NCI-H2227 (cell line): ENCODE measurements around the gene RIF1.

Source experiments
- DNase-seq: peaks from one replicate; lab custom pipeline; 2025; ENCODE audit not compliant: unreplicated experiment; lab: John Stamatoyannopoulos, UW

The RIF1 gene

DNA sequence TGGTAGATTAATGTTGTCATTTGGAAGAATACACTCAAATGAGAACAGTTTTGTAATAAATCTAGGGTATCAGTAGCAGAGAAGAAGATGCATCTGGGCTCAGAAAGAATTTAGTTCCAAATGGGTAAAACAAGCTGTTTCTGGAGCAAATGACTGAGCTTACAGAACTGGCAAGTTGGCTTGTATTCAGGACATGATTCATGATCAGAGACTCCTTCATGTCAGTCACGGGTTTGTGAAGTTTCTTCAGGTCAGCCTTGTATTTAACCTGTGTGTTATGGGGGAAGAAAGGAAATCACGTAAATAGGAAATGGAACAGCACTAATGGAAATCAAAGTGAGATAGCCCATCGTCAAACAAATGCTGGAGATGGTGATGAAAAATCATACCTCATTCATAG lies 109.1 kb downstream of the RIF1 start:
- DNase-seq: no peak

- no peak for DNase-seq
Measured at GRCh38 chr2:151520976-151521375, 111.3 kb downstream of the RIF1 start.

GRCh38 chr2:151522556-151522955 lies 112.9 kb downstream of the RIF1 start:
- DNase-seq: no peak

DNA sequence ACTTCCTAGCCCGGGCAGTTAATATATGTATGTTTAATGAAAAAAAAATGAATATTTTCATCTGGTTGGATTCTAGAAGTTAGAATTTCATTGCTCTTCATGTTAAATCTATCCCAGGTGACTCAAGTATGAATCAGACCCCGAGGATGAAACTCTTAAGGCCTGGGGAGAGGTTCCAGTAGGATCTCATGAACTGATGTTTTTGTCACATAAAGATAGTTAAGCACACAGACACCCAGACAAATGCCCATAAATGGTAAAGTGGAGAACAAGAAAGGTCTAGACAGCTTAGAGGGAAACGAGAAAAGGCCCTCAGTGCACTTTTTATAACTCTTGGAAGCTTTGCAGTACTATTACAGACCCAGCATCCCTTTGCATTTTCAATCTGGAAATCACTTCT lies 114.1 kb downstream of the RIF1 start:
- DNase-seq: no peak

DNA sequence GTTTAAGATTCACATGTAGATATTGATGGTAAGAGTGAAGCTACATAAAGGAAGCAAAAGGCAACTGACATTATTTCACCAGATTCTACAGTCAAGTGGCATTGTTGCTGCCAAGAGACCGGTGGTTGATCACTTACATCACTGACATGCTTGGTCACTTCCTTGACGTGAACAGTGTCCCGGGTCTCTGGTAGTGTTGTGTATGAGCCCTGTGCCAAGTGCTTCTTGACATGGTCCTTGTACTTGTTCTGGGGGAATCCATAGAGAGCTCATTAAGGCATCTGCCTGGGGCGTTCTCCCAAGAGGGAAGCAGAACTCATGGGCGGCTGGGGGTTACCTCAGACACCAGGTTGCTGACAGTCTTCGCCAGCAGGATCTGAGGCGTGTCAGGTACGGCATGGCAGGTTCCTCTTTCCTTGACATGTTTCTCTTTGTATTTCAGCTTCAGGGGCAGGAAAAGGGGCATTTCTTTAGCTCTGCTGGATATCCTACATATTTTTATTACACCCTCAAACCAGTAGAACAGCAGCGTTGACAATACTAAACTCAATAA lies 116.2 kb downstream of the RIF1 start:
- DNase-seq: no peak

- DNase-seq: no peak
Measured at GRCh38 chr2:151526572-151527090, 116.9 kb downstream of the RIF1 start.
